HG03558 (cell line): ENCODE results near the gene RPLP2.
A peak's percentile ranks its signal among the peaks of the same experiment; 100 is the strongest.

Experiments
- ATAC-seq: cut with Tn5 transposase; IDR thresholded peaks from one replicate; pipeline ENCODE4 v1.9.1; 2021; ENCODE audit warnings: moderate number of reproducible peaks; ENCODE audit not compliant: unreplicated experiment; ENCODE audit errors: extremely low read depth

The RPLP2 gene

DNA sequence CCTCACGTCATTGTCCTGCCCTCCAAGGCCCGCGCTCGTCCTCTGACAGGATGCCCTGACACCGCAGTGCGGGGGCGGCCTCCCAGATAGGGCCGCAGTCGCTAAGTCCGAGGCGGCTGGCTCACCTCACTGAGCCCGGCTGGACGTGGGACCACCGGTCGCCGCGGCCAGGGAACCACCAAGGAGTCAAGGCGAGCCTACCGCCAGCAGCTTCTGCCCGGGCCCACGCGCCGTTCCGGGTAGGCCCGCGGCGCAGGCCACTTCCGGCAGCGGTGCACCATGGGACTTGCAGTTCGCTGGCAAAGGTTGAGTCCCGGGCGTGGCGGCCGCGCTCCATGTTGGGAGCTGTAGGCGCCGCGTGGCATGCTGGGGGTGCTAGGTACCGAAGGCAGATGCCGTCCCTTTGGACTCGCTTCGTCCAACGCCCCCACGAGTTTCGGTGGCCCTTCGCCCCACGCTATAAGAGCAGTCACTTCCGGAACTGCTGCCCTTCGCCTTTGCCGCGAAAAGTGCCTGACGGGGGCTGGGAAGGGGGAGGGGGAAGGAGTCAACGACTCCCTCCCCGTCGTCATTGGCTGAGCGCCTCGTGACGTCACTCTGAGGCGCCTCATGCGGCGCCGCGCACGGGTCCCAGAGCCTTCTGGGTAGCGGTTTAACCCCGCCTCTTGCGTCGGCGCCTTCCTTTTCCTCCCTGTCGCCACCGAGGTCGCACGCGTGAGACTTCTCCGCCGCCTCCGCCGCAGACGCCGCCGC is at the start of gene RPLP2:
Gene RPLP2, plus strand, starts transcription at position 681 of the 753 bp plus-strand sequence. CDS start 268 bp downstream, outside the sequence.
- peak; percentile 37 for ATAC-seq

DNA sequence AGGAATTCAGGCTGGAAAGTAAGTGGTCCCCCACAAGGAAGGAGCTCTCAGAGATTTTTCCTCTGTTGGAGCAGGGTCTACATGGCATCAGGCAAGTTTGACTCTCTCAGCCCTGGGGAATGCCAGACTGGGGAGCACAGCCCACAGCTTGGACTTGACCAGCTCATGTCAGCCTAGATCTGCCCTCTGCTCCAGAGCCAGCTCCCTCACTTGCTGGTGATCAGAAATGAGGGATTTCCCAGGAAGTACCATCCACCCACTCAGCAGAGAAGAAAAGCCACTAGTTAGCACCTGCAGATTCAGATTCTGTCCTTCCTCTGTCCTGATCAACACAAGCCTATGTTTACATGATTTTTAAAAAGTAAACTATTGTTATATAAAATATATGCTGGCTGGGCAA is 49.5 kb upstream of the RPLP2 start:
- ATAC-seq: no peak

DNA sequence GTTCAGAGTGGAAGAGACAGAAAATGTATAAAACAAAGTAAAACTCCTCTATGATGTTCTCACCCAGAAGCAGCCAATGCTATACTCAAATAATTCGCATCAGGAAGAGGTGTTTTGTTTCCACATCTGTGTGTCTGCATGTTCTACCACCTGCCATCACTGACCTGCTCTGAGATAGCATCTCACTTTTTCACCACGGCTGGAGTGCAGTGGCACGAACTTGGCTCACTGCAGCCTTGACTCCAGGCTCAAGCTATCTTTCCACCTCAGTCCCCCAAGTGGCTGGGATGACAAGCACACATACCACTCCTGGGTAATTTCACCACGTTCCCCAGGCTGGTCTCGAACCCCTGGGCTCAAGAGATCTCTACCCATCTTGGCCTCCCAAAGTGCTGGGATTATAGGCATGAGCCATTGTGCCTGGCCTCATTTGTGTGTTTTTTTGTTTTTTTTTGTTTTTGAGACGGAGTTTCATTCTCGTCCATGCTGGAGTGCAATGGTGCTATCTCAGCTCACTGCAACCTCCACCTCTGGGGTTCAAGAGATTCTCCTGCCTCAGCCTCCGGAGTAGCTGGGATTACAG is 48.1 kb upstream of the RPLP2 start:
- ATAC-seq: no peak

DNA sequence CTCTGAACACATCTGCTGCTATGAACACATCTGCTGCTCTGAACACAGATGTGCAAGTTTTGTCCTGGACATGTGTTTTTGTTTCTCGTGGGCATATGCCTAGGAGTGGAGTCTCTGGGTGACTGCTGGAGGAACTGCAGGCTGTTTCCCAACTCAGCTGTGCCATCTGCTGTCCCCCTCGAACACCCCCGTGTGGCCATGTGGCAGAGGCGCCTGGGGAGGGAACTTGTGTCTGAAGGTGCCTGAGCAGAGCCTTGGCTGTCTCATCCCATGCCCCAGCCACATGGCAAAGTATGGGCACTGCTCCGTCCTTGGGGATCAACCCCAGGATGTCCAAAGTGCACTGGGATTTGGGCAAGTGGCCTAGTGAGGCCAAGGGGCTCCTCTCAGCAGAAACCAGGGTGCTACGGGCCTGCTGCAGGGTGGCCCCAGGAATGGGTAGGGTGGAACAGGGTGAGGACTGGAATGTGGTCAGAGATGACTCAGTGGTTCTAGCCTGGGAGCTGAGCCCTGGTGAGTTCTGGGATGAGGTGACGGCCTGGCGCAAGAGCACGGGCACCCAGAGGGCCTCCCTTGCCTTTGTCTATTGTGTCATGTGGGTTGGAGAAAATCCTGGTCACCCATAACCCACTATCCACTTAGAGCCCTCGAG is 47.2 kb upstream of the RPLP2 start:
- ATAC-seq: no peak

DNA sequence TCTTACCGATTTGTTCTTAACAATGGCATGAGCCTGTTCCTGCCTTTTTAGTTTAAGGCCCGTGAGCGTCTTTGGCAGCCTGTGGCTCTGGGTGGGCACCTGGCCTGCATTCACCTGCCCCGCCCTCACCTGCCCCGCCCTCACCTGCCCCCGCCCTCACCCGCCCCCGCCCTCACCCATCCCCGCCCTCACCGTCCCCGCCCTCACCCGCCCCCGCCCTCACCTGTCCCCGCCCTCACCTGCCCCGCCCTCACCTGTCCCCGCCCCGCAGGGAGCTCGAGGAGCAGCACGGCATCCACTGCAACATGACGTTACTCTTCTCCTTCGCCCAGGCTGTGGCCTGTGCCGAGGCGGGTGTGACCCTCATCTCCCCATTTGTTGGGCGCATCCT is 46.7 kb upstream of the RPLP2 start:
- ATAC-seq: no peak

DNA sequence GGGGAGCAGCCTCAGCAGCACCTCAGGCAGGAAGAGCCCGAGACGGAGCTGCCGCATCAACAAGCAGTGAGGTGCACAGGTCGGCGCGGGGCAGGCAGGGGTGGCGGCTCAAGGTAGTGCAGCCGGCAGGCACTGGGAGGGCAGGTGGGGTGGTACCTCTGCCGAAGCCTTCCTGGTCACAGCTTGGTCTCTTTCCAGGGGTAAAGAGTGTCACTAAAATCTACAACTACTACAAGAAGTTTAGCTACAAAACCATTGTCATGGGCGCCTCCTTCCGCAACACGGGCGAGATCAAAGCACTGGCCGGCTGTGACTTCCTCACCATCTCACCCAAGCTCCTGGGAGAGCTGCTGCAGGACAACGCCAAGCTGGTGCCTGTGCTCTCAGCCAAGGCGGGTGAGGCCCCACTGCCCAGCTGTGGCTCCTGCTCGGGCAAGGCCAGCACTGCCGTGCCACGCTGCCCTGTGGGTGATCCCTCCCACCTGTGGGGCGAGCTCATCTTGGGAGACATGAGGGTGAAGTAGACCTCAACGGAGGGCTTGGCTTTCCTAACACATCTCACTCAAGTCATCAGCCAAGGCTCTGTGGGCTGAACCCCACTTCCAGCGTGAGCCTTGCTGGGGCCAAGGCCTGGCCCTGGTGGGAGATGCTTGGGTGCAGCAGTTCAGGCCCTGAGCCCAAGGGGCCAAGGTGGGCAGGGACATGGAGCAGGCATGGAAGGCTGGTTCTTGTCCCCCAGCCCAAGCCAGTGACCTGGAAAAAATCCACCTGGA is 46.0 kb upstream of the RPLP2 start:
- no peak for ATAC-seq

DNA sequence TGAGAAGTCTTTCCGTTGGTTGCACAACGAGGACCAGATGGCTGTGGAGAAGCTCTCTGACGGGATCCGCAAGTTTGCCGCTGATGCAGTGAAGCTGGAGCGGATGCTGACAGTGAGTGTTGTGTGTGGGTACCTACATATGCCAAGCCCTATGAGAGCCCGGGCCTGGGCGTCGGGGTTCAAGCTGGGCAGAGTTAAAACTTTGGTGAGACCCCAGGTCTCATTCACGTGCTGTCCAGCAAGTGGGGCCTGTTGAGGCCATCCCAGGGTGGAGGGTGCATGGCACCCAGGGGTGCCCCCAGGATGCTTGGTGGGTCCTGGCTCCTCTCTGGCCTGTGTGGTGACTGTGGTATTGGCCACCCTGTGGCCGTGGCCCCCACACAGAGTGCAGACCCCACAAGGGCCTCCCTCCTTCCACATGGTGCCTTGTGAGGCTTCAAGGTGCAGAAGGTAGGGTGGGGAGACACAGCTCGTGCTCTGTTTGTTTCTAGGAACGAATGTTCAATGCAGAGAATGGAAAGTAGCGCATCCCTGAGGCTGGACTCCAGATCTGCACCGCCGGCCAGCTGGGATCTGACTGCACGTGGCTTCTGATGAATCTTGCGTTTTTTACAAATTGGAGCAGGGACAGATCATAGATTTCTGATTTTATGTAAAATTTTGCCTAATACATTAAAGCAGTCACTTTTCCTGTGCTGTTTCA is 45.3 kb upstream of the RPLP2 start:
- ATAC-seq: no peak

DNA sequence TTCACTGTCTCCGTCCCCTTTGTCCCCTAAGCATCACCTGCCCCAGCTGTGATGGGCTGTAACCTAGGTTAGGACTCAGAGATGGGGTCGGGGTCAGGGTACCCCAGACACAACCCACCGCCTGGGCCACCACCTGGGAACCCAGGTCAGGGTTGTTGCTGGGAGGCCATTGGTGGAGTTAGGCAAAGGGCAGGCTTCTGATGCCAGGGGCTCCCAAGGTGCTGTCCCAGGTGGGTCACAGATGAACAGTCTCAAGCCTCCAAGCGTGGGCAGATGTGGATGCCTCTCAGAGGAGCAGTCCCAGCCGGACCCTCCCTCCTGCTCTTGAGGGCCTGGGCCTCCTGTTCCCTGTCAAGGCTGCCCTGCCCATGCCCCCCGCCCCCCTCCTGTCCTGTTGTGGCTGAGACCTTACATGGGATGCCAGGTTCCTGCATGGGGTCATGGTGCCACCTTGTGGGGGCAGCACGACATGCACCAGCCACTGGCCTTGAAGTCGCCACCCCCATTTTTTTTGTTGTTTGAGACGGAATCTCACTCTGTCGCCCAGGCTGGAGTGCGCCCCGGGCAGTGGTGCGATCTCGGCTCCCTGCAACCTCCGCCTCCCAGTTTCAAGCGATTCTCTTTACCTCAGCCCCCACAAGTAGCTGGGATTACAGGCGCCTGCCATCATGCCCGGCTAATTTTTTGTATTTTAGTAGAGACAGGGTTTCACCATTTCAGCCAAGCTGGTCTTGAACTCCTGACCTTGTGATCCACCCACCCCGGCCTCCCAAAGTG is 44.6 kb upstream of the RPLP2 start:
- ATAC-seq: no peak

DNA sequence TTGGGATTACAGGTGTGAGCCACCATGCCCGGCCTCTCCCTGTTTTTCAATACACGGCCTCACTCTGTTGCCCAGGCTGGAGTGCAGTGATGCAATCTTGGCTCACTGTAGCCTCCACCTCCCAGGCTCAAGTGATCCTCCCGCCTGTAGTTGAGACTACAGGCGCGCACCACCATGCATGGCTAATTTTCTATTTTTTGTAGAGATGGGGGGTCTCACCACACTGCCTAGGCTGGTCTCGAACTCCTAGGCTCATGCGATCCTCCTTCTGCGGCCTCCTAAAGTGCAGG is 44.0 kb upstream of the RPLP2 start:
- ATAC-seq: no peak

DNA sequence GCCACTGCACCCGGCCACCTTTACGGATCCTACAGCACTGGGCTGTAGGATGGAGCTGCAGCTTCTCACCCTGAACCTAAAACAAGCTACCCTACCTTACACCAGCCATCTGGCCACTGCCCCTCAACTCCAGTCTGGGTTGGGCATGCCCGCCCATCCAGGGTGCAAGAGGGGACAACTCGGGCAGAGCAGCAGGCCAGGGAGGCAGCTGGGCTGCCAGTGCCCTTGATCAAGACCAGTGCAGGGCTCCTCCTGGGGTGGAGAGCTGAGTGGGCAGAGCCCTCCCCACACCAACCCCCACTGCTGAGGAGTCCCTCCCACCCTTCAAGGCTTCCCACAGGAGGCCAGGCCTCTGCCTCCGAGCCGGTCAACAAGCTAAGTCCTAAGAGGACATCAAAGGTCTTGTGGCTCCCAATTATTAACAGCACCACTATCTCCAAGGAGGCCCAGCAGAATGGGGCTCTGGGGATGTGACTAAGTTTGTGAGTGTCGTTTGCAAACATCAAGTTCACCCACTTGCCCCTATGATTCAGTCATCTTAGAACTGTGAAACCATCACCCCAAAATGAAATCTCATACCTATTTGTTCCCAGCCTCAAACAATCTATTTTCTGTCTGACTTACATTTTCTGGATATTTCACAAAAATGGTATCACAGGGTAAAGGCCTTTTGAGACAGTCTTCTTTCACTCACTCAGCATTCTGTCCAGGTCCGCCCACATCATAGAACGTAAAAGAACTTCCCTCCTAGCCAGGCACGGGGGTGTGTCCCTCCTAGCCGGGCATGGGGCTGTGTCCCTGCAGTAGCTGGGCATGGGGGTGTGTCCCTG is 43.4 kb upstream of the RPLP2 start:
- ATAC-seq: no peak

DNA sequence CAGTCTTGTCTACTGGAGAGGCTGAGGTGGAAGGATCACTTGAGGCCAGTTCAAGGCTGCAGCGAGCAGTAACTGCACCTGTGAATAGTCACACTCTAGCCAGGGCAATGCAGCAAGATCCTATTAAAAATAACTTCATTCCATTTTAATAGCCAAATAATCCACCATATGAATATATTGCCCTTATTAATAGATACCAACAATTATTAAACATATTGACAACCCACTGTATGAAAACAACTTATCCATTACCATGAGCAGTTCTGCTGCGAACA is 42.9 kb upstream of the RPLP2 start:
- ATAC-seq: no peak

DNA sequence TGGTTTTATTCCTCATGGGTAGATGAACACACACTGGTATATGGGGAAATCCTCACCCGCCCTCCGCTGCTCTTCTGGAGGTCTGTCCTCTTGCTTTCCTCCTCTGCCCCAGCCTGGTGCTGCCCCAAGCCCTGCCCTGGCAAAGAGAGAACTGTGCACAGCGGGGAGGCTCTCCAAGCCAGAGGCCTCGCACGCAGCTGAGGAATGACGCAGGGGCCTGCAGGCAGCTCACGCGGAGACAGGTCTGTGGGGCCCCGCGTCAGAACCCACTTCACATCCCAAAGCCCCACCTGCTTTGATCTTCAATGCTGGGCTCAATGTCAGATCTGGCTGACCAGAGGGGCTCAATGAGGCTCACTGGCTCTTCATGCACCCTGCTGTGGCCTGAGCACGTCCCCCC is 42.5 kb upstream of the RPLP2 start:
- ATAC-seq: no peak

DNA sequence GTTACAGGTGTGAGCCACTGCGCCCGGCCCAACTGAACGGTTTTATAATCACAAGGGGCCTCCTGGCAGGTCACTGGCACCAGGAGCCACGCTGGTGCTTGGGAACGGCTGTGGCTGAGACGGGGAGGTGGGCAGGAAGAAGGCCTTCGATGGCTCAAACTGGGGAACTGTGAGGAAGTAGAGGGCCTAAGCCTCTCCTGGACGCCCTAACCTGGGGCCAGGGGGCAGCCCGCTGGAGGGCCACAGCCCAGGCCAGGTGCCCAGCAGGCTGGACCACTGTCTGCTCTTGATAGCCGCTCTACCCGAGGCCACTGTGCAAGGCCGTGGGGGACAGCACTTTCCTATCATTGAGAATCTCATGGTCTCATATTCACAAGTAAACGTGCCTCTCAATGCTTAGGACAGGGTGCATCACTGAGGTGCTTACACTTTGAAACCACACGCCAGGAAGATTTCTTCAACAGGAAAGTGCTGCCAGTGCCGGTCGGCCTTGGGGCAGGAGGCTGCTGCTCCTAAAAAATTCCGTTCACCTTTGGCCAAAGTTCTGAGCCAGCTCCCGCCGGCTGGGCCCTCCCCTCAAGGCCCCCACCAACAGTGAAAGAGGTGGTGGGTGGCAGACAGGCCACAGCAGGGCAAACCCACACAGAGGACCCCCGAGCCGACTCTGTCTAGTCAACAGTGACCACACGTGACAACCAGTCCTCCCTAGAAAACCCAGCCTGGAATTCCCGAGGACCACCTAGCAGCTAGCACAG is 39.7 kb upstream of the RPLP2 start:
- ATAC-seq: no peak

DNA sequence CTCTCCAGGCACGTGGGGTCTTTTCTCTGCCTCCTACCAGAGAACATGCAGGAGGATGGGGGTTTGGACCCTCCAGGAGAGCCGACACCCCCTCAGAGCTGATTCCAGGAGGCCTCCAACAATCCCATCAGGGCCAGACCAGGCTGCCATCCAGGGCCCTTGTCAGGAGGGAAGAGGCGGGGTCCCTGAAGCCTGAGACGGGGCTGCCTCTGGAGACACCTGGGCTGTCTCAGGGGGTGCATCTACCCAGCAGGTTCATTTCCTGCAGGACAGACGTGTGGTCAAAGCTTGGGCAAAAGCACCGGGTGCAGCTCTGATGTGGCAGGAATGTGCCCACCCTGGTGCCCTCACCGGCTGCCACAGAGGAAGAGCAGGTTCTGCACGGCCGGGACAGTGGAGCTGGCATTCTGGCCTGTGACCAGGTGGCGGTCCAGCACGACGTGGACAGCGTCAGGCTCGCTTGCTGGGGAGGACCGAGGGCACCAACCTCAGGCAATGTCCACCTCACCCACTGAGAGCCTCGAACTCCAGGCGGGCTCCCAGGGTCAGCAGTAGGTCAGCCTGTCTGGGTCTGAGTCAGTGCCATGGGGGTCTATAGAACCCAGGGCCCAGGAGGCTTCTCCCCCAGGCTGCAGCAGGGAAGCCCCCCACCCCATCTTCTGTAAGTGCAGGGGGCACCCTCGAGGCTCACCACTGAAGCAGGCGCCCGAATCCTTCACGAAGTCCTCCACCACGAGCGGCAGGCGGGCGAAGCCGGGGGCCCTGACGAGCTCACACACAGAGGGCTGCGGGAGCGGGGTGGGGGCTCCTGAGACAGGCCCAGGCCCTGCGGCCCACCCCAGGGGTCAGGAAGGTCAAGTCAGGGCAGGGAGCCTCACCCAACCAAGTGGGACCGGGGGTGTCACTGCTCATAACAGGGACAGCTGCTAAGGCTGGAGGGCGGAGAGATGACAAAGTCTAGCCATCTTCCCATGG is 38.8 kb upstream of the RPLP2 start:
- no peak for ATAC-seq

DNA sequence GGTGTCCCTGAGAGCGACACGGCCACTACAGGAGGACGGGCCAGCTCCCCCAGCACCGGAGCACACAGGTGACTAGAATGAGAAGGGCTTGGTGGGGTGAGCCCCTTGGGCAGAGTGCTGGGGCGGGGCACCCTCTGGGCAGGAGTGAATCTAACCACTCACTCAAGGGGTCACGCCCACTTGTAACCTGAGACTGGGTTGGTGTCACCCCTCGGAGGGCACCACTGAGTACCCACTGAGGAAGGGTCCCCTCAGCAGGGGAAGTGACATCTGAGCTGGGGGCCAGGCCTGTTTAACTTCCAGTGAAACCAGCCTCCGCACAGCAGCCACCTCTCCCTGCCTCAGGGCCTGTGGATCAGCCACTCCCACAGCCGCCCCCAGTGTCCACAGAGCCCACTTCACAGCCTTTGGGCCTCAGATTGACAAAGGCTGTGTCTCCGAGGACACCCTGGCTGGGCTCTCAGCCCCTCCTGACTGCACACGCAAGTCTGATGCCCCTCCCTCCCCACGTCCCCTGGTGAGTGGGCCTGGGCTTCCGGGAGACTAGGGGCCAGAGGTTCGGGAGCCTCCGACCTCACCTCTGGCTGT is 38.1 kb upstream of the RPLP2 start:
- ATAC-seq: no peak

DNA sequence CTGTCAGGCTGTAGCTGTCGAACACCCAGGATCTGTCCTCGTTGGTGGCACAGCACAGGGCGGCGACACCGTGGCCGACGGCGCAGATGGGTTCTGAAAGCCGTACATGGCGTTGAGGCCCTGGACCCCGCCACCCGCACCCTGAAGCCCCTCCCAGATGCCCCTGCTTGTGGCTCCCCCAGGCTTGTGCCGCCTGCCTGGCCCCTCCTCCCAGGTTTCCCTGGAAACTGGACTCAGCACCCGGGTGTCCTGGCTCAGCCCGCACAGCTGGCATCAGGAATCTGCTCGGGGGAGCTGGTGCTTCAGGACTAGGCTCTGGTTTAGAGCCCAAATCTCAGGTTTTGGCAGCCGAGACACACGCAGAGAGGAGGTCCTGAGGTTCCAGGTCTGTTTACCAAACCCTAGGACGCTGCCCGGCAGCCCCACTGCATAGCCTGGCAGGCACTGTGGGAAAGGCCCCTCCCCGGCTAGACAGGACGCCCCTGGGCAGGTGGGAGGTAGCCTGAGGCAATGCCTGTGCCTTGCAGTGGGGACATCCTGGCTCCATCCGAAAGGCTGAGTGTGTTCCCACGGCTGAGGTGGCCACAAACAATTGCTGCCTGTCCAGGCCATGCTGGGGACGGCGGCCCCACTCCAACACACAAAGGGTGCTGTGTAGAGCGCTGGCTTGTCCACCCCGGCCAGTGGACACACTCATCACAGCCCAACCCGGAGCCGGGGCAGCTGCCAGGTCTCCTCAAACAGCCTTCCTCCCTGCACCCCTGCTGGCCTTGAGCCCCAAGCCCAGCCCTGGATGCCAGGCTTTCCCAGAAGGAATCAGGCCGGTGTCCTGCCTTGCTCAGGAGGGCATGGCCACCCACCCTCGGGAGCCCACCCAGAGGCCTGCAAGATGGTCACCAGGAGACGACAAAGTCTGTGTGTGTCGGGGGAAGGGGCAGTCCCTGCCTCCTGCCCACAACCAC is 37.1 kb upstream of the RPLP2 start:
- ATAC-seq: no peak
